GM19438 (cell line): ENCODE measurements around the gene HHATL.

Source experiments
- ATAC-seq: cut with Tn5 transposase; IDR thresholded peaks from one replicate; pipeline ENCODE4 v1.9.1; 2021; ENCODE audit warnings: low read depth; ENCODE audit not compliant: unreplicated experiment

The HHATL gene

DNA sequence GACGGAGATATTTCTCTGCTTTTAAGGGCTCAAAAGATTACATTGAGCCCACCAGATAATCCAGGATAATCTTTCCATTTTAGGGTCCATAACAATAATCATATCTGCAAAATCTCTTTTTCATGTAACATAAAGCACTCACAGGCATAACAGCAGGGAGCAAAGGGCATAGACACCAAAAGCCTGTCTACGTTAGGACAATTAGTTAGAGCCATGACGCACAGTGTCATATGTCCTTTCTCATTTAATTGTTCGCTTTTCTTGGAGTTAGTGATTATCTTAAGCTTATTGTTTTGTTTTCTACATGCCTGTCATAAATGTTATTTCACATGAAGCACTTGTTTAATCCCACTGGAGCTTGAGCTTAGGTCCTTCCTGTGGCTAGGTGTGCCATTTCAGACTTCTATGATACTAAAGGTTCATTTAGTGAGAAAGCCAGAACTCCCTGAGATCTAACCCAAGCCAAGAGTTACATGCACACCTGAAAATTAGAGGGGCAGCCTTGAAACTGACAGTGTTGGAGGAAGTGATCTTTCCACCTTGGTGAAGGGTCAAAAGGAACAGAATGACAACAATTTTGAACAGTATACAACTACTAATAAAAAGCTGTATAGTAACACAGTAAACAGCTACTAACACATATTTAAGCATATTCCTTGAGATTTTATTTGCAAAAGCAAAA lies 11.7 kb upstream of the HHATL start:
- no peak for ATAC-seq

DNA sequence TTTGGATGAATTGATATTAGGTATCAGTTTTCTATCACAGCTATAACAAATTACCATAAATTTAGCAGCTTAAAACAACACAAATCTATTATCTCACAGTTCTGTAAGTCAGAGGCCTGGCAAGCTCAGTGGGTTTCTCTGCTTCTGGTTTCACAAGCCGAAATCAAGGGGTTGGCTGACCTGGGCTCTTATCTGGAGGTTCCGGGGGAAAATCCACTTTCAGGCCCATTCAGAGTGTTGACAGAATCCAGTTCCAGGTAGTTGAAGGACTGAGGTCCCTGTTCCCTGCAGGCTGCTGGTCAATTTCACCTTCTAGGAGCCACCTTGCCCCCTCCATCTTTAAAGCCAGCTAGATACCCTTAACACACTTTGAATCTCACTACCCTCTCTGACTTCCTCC lies 11.1 kb upstream of the HHATL start:
- ATAC-seq, result no peak

DNA sequence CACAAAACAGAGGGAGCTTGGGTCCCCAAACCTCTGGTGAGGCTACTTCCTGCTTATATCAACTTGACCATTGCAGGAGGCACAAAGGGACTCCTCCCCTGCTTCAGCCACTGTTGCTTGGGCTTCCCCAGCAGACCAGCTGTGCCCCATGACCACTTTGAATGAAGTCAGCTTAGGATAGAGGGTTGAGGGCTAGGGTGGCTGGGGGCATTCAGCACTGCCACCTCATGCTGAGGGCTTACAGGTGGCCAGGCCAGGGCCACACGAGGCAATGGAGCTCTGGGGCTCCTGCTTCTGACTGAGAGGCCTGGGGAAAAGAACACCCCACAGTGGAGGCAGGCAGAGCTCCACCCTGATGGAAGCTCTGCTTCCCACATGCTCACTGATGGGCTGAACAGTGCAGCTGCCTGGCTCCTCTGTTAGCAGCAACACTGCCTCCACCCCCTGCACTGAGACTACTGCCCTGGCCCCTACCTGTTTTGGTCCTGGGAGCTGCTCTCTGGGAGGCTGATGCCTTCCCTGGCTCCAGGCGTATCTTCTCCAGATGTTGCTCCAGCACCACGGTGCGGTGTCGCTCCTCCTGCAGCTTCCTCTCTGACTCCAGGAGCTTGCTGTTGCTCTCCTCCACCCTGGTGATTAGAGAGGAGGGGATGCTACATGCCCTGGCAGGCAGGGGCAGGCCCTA lies 10.2 kb upstream of the HHATL start:
- no peak for ATAC-seq

DNA sequence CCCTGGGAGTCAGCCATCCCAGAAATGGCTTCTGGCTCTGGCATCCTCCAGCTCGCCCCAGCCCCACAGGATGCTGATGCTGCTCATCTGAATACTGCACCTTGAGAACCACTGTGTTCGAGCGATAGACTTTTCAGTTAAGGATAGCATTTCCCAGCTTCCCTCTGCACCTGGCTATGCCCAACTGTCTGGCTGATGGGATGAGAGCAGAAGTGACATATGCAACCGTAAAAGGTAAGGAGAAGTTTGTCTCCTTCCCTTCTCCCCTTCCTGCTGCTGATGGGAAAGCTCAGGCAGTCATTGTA lies 9.7 kb upstream of the HHATL start:
- no peak for ATAC-seq

DNA sequence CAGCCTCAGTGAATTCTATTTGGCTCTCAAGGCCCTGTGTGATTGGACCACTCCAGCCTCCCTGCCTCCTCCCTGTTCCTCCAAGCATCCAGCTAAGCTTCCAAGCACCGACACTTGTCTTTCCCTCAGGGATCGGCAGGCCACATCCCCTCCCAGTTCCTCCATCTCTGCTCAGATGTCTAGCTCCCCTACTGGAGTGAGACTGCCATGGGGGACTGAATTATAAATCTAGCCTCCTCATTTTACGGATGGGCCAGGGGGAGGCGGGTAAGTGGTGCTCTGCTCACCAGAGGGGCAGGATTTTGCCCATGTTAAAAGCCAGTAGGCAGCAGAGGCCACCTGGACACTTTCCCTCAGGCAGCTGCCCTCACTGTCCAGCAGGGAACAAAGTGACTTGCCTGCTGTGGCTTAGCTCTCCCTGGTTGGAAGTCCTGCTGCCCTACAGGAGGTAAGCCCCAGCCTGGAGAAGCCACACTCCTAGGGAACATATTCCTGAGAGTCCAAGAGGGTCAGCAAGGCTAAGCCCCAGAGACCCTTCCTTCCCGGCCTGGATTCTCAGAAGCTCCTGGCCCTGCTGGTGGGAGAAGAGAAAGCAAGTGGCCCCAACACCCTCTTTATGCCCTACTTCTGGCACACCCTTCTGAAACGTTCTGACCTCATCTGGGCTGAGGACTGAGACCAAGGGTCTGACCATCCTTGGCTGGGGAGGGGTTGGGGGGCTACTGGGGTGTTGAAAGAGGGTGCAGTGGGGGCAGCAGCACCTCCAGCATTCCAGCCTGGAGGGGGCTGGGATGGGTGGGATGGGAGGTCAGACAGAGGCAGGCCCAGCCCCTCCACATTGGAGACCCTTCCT lies 9.1 kb upstream of the HHATL start:
- ATAC-seq, result no peak

DNA sequence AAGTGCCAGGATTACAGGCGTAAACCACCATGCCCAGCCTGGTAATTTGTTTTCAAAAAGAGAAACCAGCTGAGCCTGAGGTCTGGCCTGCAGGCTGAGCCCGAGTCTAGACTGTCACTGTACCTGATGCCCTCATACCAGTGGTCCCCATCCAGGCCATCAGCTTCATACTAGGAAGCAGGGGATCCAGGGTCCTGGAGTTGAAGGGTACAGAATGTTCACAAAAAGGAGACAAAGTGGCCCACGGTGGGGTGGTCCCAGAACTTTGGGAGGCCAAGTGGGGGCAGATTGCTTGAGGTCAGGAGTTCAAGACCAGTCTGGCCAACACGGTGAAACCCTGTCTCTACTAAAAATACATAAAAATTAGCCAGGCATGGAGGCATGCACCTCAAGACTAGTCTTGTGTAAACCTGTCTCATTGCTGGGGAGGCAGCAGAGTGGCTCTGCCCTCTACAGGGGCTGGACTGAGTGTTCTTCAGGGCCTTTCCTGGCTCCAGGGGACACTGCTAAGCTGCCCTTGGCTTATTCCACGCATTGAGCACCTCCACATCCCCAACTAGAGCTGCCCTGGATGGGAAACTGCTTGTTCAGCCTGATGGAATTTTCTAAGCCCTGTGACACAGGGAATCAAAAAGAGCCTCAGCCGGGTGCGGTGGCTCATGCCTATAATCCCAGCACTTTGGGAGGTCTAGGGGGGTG lies 7.9 kb upstream of the HHATL start:
- ATAC-seq, result no peak

DNA sequence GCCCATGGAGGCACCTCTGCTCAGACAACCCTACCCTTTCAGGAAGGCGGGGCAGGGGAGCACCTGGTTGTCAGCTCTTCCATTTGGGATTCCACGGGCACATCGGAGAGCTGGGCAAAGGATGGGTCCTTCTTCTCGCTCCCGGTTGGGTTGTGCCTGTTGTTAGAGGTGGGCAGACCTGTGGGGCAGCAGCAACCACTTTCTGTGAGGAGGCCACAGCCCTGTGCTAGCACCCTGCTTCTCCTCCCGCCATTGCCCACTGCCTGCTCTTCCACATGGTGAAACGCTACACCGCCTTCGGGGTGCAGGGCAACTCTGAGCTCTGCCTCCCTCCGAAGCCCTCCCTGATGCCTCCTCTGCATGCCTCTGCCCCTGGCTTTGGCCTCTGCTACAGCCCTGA lies 7.0 kb upstream of the HHATL start:
- ATAC-seq, result no peak

DNA sequence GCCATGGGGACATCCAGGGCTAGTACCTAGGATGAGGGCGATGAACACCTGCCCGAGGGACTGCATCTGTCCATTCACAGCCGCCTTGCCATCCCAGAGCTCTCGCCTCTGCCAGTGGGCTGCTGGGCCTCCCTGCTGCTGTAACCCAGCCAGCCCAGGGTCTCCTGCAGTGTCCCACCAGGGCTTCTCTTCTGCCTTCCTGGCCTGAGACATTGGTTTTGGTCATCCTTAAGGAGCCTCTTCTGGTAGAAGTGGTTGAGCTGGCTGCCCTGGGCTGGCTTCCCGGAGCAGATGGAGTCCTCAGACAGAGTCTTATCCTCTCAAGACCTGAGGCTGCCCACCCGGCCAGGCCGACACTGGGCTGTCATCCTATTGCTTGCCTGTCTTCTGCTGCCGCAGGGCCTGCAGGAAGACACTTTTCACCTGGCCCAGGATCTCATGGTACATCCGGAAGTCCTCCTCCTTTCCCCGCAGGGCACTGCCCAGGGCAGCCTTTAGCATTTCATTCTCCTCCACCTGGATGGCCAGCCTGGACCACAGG lies 6.1 kb upstream of the HHATL start:
- no peak for ATAC-seq

DNA sequence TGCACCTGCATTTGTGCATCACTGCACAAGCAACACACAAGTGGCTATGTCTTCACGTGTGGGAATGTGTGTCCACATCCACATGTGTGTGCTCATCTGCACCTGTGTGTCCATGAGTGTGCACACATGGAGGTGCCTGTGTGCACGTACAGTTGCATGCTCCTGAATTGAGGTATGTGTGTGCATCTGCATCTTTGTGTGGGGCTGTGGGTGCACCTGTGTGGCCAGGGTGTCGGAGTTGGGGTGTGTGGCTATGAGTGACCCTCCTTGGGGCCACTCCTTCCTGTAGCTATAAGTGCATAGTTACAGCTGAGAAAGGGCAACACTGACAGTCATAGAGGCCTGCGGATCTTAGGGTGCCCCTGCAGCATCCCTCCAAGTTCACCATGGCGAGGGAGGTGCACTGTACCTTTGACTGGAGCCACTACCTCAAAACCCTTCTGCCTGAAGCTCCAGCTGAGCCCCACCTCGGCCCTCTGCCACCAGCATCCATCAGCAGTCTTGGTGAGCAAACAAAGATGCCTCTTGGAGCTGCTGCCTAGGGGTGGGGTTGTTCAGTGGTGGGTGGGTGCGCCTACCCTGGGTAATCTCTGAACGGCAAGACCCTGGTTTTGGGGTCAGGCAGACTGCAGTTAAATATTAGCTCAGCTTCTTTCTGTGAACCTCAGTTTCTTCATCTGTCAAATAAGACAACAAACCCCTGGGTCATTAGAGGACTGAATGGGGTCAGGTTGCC lies 5.2 kb upstream of the HHATL start:
- no peak for ATAC-seq

DNA sequence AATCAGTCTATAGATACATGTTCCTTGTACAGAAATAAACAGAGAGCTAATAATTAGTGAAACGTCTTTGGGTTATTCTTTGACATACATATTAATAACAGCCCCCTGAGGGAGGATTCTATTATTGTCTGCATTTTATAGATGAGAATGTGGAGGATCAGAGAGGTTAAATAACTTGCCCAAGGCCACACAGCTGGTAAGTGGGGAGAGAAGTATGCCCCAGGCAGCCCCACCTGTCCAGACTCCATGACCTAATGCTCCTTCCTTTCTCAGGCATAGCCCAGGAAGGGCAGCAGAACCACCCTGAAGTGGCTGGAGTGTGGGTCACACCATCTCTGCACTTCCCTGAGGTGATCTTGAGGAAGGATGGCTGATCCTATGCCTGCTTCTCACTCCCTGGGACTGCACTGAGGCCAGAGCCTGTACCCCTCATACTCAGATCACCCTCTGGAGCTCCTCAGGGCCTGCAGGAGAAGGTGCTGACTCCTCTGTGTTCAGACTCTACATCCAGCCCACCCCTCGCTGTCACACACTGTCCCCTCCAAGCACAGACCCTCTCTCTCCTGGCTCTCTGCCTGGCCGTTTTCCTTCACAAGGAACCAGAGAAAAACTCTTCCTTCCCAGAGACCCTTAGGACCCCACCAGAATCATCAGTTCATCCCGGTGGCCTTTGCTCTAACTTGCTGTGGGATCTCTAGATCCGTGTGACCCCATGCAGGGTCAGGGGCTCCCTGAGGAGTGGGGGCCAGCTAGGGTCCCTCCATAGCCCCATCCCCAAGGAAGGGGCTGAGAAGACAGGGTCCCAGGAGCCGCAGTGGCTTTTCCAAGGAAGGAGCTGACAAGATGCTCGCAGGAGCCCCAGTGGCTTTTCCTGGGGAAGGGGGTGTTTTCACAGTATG lies 4.4 kb upstream of the HHATL start:
- no peak for ATAC-seq

DNA sequence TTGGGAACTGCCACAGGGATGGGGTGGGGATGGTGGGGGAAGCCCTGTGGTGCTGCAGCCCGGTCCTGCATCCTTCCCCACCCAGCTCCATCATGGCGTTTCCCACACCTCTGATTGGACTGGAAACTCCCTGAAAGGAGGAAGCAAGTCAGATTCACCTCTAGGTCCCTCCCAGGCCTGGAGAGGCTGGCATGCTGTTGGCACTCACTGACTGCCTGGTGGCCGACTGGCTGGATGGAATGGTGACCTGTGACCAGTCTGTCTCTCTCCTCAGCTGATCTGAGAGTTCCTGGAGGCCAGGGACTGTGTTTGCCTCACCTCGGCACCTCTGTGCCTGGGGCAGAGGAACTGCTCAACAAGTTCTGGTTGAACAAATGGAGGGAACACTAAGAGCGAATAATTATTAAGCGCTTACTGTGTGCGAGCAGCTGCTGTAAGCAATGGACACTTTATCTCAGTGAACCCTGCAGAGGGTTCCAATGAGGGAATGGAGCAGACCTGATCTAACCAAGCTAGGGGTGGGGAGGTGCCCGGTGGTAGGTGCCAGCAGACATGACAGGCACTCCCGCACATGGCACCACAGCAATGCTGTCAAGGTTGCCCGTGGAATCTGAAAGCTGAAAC lies 3.5 kb upstream of the HHATL start:
- ATAC-seq, result no peak

DNA sequence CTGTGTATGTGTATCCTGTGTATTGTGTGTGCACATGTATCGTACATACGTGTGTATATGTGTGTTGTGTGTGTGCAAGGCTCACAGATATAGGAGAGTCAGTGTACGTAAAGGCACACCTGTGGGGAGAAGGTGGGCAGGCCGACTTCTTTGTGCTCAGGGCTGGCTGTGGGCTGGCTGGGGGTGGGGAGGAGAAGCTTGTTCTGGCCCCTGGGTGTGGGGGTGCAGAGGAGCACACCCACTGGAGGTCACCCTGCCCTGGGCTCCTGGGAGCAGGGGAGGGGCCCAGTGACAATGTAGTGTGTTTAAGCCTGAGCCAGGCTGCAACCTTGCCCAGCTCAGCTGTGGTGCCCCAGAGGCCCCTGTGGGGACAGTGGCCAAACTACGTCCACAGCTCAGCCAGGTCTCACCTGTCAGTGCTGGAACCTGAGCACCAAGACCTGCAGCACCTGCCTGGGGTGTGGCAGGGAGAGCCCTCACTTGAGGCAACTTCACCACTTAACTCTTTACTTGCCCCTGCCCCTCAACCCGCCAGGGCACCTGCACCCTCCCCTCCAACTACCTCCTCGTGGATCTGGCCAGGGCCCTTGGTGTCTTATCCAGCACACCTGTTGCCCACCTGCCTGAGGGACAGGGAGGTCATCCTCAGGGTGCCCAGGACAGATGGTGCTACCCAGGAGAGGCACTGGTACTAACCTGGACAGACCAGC lies 2.6 kb upstream of the HHATL start:
- no peak for ATAC-seq

DNA sequence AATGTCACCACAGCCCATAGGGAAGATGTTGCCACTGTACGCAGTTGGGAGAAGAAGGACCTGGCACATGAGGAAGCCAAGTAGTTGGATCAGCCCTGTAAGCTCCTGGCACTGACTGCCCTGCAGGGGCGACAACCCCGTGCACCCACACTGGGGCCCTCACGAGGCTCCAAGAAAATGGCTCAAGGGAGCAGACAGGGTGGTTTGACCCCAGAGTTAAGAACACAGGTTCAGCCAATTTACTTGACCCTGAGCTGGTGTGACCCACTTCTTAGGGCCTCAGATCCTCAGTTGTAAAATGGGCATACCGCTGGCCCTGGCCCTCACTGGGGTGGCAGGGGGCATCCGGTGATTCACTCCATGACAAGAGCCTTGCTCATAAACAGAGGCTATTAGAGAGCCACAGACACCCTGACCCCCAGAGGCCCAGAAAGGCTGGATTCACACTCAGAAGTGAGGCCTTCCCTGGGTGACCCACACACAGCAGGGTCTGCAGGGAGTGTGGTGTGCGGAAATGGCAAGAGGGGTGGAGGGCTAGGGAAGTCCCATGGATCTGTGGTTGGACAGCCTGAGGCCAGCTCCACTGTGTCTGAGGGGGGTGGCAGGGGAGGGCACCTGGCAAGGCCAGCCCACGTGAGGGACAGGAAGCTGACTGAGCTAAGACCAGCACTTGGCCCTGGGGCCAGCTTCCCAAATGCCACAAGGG lies 1.7 kb upstream of the HHATL start:
- ATAC-seq, result no peak

DNA sequence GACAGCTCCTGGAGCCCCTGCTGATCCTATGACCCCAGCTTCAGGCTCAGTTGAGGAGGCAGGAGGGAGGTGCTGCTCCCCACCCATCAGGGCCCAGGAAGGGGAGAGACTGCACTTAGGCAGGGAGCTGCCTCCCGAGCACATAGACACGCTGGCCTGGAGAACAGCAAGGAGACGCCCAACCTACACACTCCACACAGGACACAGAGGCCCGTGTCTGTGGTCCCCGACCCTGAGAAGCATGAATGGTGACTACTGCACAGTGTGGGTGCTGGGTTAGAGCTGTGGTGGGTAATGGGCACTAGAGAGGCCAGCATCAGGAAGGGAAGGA lies 1.1 kb upstream of the HHATL start:
- ATAC-seq, result no peak

DNA sequence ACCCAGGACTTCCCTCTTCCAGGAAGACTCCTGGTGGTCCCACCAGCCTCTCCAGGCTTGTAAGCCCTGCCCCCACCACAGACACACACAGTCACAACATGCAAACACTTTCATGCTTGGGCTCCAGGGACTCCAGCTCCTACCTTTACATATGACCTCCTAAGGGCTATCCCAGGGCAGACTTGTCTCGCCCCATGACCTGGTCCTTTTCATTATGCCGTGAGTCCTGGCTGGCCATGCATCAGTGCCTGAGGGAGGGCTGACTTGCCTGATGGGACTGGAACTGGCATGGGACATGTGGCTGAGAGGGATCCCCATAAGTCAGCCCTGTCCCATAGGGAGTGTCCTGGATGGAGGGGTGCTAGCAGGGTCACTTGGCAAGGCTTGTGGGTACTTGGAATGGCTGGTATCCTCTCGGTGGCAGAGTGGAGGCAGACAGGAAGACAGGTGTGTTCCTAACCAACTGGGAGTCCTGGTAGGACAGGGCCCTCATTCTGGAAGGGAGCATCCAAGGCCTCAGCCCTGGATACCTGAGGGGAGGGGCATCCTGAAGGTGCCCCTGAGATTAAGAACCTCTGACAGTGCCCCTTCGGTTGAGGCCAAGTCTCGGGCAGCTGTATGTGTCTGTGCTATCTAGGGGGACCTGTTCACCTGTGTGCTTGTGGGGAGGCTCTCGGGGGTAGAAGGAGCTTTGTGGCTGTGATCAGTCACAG lies 540 bp upstream of the HHATL start:
- no peak for ATAC-seq

DNA sequence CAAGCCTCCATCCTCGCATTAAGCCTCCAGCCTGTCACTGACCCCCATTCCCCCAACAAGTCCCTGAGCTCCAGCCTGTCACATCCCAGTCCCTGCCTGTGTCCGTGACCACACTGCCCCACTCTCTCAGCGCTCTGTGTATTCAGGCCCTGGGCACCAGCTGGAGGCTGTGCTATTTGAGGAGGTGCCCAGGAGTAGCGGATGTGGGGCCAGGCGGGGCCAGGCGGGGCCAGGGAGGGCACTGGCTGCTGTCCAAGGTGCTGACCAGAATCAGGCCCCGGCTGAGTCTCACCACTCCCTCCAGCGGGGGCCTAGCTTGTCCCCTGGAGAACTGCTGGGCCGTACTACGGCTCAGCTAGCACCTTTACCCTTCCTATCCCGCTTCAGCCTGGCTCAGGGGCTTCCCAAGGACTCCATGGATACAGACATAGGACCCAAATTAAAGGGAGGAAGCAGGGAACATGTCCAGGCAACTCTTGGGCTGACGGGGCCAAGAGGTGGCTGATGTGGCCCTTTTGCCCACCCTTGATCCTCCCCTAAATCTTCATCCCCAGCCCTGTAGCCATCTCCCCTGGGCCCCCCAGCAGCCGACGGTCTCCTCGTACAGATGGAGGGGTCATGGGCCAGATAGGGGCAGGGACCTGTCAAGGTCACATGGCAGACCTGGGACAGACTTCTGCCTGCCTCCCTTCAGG lies 1.1 kb downstream of the HHATL start:
- no peak for ATAC-seq
